Gastrocnemius medialis (tissue), 4 donors: Measurements from ENCODE around the gene B3GNT8. TPM values are rescaled to one million over a fixed set of nuclear protein-coding genes. Genes with fewer than 3 reads are reported as not detected.
A peak's percentile ranks its signal among the peaks of the same experiment; 100 is the strongest.

Source experiments
- ATAC-seq, 2 donors: fragments of 150-250 bp; one replicate each; pipeline ENCODE4 v1.9.1; 2016
- DNase-seq, 2 donors: peaks; one replicate each; pipeline ENCODE4 v3.0.0-alpha.2; 2019
- H3K27ac ChIP-seq, 4 donors: fragments of 200-600 bp; sonication (generic); 1 replicate in 1 of 4; 2 replicates in 3 of 4; pipeline ENCODE4 v1.5.1; 2016 to 2018; ENCODE audit warnings: mild to moderate bottlenecking in 2 of 4, moderate library complexity in 1 of 4
- H3K27me3 ChIP-seq, 3 donors: fragments of 200-600 bp; sonication (generic) in 2 of 3; 1 replicate in 1 of 3; 2 replicates in 2 of 3; pipeline versions ENCODE4 v1.5.1 to v1.6.0; 2016 to 2019; ENCODE audit warnings: mild to moderate bottlenecking in 1 of 3, moderate library complexity in 1 of 3
- H3K36me3 ChIP-seq, 2 donors: fragments of 200-600 bp; sonication (generic) in 1 of 2; one replicate each; pipeline ENCODE4 v1.5.1; 2017 to 2018
- H3K4me1 ChIP-seq, 2 donors: fragments of 200-600 bp; sonication (generic) in 1 of 2; one replicate each; pipeline ENCODE4 v1.5.1; 2016 to 2017; ENCODE audit warnings: mild to moderate bottlenecking in 2 of 2
- H3K4me3 ChIP-seq, 4 donors: fragments of 200-600 bp; sonication (generic) in 3 of 4; 1 replicate in 1 of 4; 2 replicates in 3 of 4; pipeline ENCODE4 v1.5.1; 2016 to 2019; ENCODE audit warnings: mild to moderate bottlenecking in 2 of 4
- H3K9me3 ChIP-seq, 3 donors: fragments of 200-600 bp; sonication (generic) in 2 of 3; 1 replicate in 1 of 3; 2 replicates in 2 of 3; pipeline ENCODE4 v1.5.1; 2016 to 2019
- POLR2A ChIP-seq, 2 donors: fragments of 450-650 bp; IDR thresholded peaks; one replicate each; pipeline ENCODE4 v1.6.1; 2017; ENCODE audit warnings: antibody characterized with exemption in 2 of 2, mild to moderate bottlenecking in 2 of 2, moderate library complexity in 2 of 2
- in situ Hi-C, 4 donors: fragments of 200-750 bp; cut with MboI; loops; one replicate each; pipeline versions ENCODE4 v1.15.0 to v1.8.0; 2017; ENCODE audit warnings: low sequenced_read_pairs in 4 of 4
- intact Hi-C: fragments of 100-400 bp; cut with DNase I; formaldehyde crosslinking; loops from one replicate; pipeline ENCODE4 v1.15.1; 2023; ENCODE audit warnings: low total_unique reads
- total RNA-seq, 4 donors: library from RNA; depleted of rRNA; stranded (reverse); fragments of >200 nt; gene quantifications; one replicate each; pipeline versions ENCODE4 v1.1.0 to v1.2.3, GENCODE V29; 2016
- TF ChIP-seq, protein P1 (sequence below), 5 experiments: fragments of 450-650 bp in 3 of 5; fragments of 200-600 bp in 2 of 5; sonication (generic) in 2 of 5; IDR thresholded peaks in 4 of 5; conservative IDR thresholded peaks in 1 of 5; 1 replicate in 4 of 5; 2 replicates in 1 of 5; pipeline ENCODE4 v1.5.1; 2016 to 2019; ENCODE audit warnings: antibody characterized with exemption in 5 of 5, mild to moderate bottlenecking in 3 of 5, moderate library complexity in 3 of 5

Gene B3GNT8
- total RNA-seq, 4 donors from 2014 or later, result 0.24 to 0.33 (median 0.33) TPM; not detected in 1

DNA sequence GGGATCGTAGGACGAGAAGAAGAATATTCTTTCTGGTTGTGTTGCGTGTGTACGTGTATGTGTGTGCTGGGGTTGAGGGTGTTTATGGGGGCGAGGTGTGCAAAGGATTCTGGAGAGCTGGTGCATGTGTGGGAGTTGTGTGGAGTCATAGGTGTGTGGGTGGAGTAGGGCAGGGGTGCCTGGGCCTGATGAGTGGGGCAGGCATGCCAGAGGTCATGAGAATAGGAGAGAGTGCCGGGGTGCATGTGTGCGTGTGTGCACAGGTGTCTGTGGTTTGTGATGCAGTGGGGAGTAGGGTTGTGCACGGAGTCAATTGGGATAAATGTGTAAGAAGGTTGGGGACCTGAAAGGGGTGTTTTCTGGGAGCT is 50.2 kb downstream of the B3GNT8 start:
- DNase-seq, result no peak
- no peaks in the 10 kb centered on the region for H3K36me3 ChIP-seq
- H3K9me3 ChIP-seq, result no peaks in the 10 kb centered on the region
- H3K4me3 ChIP-seq, result peak overlapping the region; percentile 57 to 68 (median 62)
- ATAC-seq, result no peak
- peaks cover 0 to 15% (median 5%) of the 10 kb centered on the region in 3 donors for H3K27me3 ChIP-seq
- H3K4me1 ChIP-seq, result peaks cover 9 to 18% of the 10 kb centered on the region in 2 donors
- peak overlapping the region in 3 of 4 donors; percentile 58 to 76 (median 73) for H3K27ac ChIP-seq
- in situ Hi-C loops (no loop called here), intact Hi-C loops (no loop called here)
- no peak for TF ChIP-seq POLR2A (IDR thresholded peaks at IDR 0.05)
- TF ChIP-seq, protein P1, sequence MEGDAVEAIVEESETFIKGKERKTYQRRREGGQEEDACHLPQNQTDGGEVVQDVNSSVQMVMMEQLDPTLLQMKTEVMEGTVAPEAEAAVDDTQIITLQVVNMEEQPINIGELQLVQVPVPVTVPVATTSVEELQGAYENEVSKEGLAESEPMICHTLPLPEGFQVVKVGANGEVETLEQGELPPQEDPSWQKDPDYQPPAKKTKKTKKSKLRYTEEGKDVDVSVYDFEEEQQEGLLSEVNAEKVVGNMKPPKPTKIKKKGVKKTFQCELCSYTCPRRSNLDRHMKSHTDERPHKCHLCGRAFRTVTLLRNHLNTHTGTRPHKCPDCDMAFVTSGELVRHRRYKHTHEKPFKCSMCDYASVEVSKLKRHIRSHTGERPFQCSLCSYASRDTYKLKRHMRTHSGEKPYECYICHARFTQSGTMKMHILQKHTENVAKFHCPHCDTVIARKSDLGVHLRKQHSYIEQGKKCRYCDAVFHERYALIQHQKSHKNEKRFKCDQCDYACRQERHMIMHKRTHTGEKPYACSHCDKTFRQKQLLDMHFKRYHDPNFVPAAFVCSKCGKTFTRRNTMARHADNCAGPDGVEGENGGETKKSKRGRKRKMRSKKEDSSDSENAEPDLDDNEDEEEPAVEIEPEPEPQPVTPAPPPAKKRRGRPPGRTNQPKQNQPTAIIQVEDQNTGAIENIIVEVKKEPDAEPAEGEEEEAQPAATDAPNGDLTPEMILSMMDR (IDR thresholded peaks at IDR 0.05 in 4 of 5, conservative IDR thresholded peaks at IDR 0.05 in 1 of 5), result no peak

- in situ Hi-C loops, result no loop called here
- no peak for DNase-seq
Observed at GRCh38 chr19:41376241-41376997, 50.8 kb downstream of the B3GNT8 start, which contains the start of gene TMEM91. Gene TMEM91, plus strand, starts transcription at chr19:41376533. Its CDS starts 1,777 bp downstream, at chr19:41378310.

More at GRCh38 chr19:41376241-41376997, 50.8 kb downstream of the B3GNT8 start, which contains the start of gene TMEM91:
- H3K27ac ChIP-seq, result peak within 1 kb of the TSS; percentile 58 to 76 (median 70)
- no peak for ATAC-seq
- no peaks in the 10 kb centered on the region for H3K36me3 ChIP-seq
- no peaks in the 10 kb centered on the region for H3K9me3 ChIP-seq
- intact Hi-C loops, result no loop called here
- H3K27me3 ChIP-seq, result peaks cover 0 to 15% (median 5%) of the 10 kb centered on the region in 3 donors
- peak within 1 kb of the TSS; percentile 57 to 68 (median 62) for H3K4me3 ChIP-seq
- TF ChIP-seq POLR2A (IDR thresholded peaks at IDR 0.05), result no peak
- H3K4me1 ChIP-seq, result peaks cover 9 to 18% of the 10 kb centered on the region in 2 donors

Other genes starting within 250 kb of the B3GNT8 start
- gene CYP2S1, start 234.2 kb downstream of the B3GNT8 start, total RNA-seq, result under 1 TPM in 2 of 4 donors, not detected in 2; 0.31 to 0.64 TPM
- 10 to 100 TPM; 17.4 to 49.2 (median 37.4) TPM for gene AXL, start 208.2 kb downstream of the B3GNT8 start, total RNA-seq
- gene HNRNPUL1, start 163.0 kb downstream of the B3GNT8 start, total RNA-seq, result 100 to 1,000 TPM in 1 of 4 donors, 10 to 100 TPM in 3; 49.5 to 101 (median 92.4) TPM
- 10 to 100 TPM in 3 of 4 donors, 1 to 10 TPM in 1; 8.6 to 15.3 (median 15.1) TPM for gene CCDC97, start 117.2 kb downstream of the B3GNT8 start, total RNA-seq
- 1 to 10 TPM; 1.9 to 5.2 (median 4.9) TPM for gene TGFB1, start 73.5 kb downstream of the B3GNT8 start, total RNA-seq
- gene B9D2, start 63.2 kb downstream of the B3GNT8 start, total RNA-seq, result 1 to 10 TPM; 2.6 to 6.9 (median 4.5) TPM
- 10 to 100 TPM in 1 of 4 donors, 1 to 10 TPM in 3; 1.6 to 13.6 (median 4.7) TPM for gene TMEM91, start 50.8 kb downstream of the B3GNT8 start, total RNA-seq
- gene EXOSC5, start 30.0 kb downstream of the B3GNT8 start, total RNA-seq, result 10 to 100 TPM; 29.1 to 61.9 (median 40.9) TPM
- gene BCKDHA, start 29.6 kb downstream of the B3GNT8 start, total RNA-seq, result 100 to 1,000 TPM in 1 of 4 donors, 10 to 100 TPM in 3; 80.8 to 115 (median 84.1) TPM
- 10 to 100 TPM; 41.0 to 61.0 (median 49.8) TPM for gene DMAC2, start 12.5 kb upstream of the B3GNT8 start, total RNA-seq
- not detected for gene ERICH4, start 15.8 kb upstream of the B3GNT8 start, total RNA-seq
- gene CEACAM21, start 148.8 kb upstream of the B3GNT8 start, total RNA-seq, result under 1 TPM in 1 of 4 donors, not detected in 3; 0.49 TPM
- 1 to 10 TPM in 1 of 4 donors, under 1 TPM in 1, not detected in 2; 0.81 to 2.7 TPM for gene CEACAM4, start 199.7 kb upstream of the B3GNT8 start, total RNA-seq